ENCODE measurements around the gene SGSM2. TPM values are rescaled to one million over a fixed set of nuclear protein-coding genes. Genes with fewer than 3 reads are reported as not detected.
A peak's percentile ranks its signal among the peaks of the same experiment; 100 is the strongest.

SGSM2 gene
- total RNA-seq, 4 donors from 2014 or later, result 42.6 to 97.1 (median 56.5) TPM

DNA sequence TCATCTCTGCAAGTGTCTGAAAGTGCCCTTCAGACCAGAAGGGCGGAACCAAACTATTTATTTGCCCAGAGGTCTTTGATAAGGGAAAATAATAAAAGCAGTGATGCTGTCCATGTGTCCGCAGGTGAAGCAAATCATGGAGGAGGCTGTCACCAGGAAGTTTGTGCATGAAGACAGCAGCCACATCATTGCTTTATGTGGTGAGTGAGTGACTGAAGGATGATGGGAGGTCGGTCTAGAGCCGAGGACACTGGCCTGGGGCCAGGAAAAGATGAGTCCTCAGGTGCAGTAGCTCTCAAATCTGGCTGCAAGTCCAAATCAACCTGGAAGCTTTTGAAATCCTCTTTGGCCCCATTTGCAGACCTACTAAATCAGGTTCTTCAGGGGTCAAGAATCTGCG is 6.1 kb downstream of the SGSM2 start:
- H3K4me3 ChIP-seq (ENCODE audit: low read depth, poor library complexity, severe bottlenecking), result no peak overlapping the region
- TF ChIP-seq CTCF (IDR thresholded peaks at IDR 0.05) (no peak), POLR2A (IDR thresholded peaks at IDR 0.05) (no peak)
- peak in 1 of 2 donors; percentile 81 for DNase-seq (ENCODE audit: low spot score in 2 of 2)
- 64 to 65% methylated on average over 5 of the region's 5 CpGs for whole genome bisulfite sequencing, 2 donors
- intact Hi-C loops (cut with DNase I; ENCODE audit: low total_unique reads), result no loop called here

DNA sequence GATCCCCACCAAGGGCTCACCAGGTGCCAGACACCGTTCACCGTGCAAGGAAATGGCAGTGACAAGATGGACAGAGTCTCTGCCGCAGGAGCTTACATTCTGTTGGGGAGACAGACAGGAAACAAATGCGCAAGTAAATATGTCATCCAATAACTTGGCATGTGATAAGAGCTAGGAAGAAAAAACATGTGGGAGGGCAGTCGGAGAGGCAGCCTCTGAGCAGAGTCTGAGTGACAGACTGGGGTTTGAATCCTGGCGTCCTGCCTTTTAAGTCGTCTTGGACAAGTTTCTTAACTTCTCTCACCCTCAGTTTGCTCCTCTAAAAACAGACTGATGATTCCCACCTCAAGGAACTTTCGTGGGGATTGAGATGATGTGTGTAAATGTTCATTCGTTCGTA is 7.2 kb downstream of the SGSM2 start:
- no peak for TF ChIP-seq CTCF (IDR thresholded peaks at IDR 0.05)
- no peak for TF ChIP-seq POLR2A (IDR thresholded peaks at IDR 0.05)
- no peak overlapping the region for H3K4me3 ChIP-seq (ENCODE audit: low read depth, poor library complexity, severe bottlenecking)
- DNase-seq (ENCODE audit: low spot score in 2 of 2), result no peak
- intact Hi-C loops (cut with DNase I; ENCODE audit: low total_unique reads), result no loop called here
- 83 to 89% methylated on average over 10 of the region's 10 CpGs for WGBS, 2 donors

GRCh38 chr17:2346475-2346874 is 9.2 kb downstream of the SGSM2 start:
- 81 to 84% methylated on average over 8 of the region's 8 CpGs for WGBS, 2 donors
- H3K4me3 ChIP-seq (ENCODE audit: low read depth, poor library complexity, severe bottlenecking), result no peak overlapping the region
- intact Hi-C loops (cut with DNase I; ENCODE audit: low total_unique reads), result no loop called here
- no peak for TF ChIP-seq CTCF (IDR thresholded peaks at IDR 0.05)
- TF ChIP-seq POLR2A (IDR thresholded peaks at IDR 0.05), result no peak
- DNase-seq (ENCODE audit: low spot score in 2 of 2), result peak in 1 of 2 donors; percentile 78

DNA sequence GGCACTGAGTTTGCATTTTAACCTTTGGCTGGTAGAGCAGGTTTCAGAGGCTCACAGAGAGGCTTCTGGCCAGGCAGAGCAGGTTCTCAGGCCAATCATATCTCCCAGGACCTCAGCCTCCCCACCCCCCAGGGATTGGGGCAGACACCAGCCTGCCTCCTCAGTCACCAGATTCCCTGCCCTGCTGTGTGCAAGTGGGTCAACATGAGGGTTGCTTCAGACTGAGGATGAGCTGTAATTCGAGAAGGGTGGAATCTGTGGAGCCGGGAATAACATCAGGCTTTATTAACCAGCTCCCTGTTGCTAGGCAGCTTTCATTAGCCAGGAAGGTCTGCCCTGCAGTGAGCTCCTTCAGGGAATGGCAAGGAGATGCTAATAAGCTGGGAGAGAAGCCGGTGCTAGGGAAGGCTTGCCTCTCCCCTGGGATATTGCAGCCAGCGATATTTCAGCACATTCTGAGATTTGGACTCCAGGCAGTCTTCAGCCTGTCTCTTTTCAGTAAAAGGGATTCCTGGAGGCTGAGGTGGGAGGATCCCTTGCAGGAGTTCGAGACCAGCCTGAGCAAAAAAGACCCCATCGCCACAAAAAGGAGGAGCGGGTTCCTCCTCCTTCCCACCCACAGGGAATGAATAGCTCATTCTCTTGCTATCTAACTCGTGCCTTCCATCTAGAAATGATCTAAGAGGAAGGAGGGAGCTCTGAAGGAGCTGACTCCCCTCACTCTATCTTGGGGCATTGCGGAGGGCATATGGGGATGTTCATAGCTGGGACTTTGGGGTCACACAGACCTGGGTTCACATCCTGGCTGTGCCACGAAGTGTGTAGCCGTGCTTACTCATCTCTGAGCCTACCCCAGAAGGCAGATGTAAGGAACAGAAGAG is 10.7 kb downstream of the SGSM2 start:
- intact Hi-C loops (cut with DNase I; ENCODE audit: low total_unique reads), result no loop called here
- DNase-seq (ENCODE audit: low spot score in 2 of 2), result peak in 1 of 2 donors; percentile 81
- 65% methylated on average over 11 of the region's 11 CpGs for WGBS, 2 donors
- TF ChIP-seq CTCF (IDR thresholded peaks at IDR 0.05), result no peak
- no peak for TF ChIP-seq POLR2A (IDR thresholded peaks at IDR 0.05)
- H3K4me3 ChIP-seq (ENCODE audit: low read depth, poor library complexity, severe bottlenecking), result no peak overlapping the region

DNA sequence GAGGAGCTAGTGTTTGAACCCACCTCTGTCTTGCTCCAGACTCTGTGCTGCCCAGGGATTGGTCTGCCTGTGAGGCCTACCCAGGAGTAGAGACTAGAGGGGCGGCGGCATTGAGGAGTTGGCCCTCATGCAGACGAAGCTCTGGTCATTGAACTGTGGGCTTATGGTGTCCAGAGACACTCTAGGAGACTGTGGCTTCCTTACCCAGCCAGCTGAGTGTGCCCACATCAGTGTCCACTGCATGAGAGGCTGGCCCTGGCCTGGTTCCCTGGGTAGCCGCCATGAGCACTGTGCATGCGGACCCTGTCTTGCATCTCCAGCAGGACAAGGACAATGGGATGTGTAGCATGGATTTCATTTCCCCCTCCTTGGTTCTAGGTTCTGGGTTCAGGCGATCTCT is 14.0 kb downstream of the SGSM2 start:
- H3K4me3 ChIP-seq (ENCODE audit: low read depth, poor library complexity, severe bottlenecking), result no peak overlapping the region
- WGBS, 2 donors, result 97 to 99% methylated on average over 5 to 6 of the region's 6 CpGs
- no peak for DNase-seq (ENCODE audit: low spot score in 2 of 2)
- intact Hi-C loops (cut with DNase I; ENCODE audit: low total_unique reads), result no loop called here
- no peak for TF ChIP-seq POLR2A (IDR thresholded peaks at IDR 0.05)
- no peak for TF ChIP-seq CTCF (IDR thresholded peaks at IDR 0.05)

Data from lower leg skin (tissue), 4 donors.